Astrocyte (in vitro differentiated cells and primary cell): ENCODE results near the gene L1TD1.

ENCODE experiments used
- CTCF ChIP-seq: IDR thresholded peaks from 2 replicates; pipeline ENCODE4 v1.5.1; 2011; ENCODE audit warnings: low read depth, mild to moderate bottlenecking, inconsistent platforms, low read length, moderate library complexity; ENCODE audit not compliant: insufficient read depth
- EZH2 ChIP-seq: IDR thresholded peaks from 2 replicates; pipeline ENCODE4 v1.6.1; 2012; ENCODE audit warnings: mild to moderate bottlenecking, low read length, inconsistent platforms; ENCODE audit not compliant: insufficient read depth

- TF ChIP-seq CTCF (peak; percentile 82), EZH2 (no peak)
These were observed 19.0 kb upstream of the L1TD1 start for GRCh38 chr1:62175568-62176179.
